ENCODE results near the gene MAST4. TPM values are rescaled to one million over a fixed set of nuclear protein-coding genes. Genes with fewer than 3 reads are reported as not detected.

Gene MAST4
- total and polyA plus RNA-seq, 2 donors (not counting 1 experiment from before 2014, with no cell fraction given): 2.5 to 57.1 TPM

DNA sequence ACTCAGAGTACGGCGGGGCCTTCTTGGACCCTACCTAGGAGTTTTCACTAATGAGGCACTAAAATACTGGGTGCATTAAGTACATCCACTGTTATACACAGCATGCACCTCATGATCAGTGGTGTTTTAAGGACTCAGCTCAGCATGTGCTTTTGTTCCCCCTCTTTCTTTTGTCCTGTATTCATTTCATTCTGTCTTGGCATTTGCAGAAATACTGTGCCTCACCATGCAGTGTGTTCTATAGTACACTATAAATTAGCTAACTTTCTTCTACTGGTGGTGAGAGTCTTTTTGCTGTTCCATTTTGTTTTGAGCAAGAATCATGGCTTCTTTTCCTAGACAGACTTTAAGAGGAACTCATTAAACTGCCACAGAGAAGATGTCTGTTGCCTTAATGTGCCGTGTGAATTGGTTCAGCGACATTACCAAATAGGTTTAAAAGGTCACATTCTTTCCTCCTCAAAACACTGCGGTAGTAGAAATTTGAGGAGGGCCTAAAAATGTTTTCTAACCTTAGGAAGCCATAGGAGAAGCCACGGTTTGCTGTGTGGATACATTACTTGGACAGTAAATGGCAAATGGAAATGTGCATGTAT lies 276.6 kb downstream of the MAST4 start:
- WGBS (ENCODE audit: insufficient coverage): 93% methylated on average over 2 of the region's 6 CpGs
- CTCF ChIA-PET: no interaction called here
- Mint-ChIP-seq H3K9me3 (ENCODE audit: insufficient read depth) (no peaks in the 10 kb centered on the region), H3K4me1 (no peaks in the 10 kb centered on the region), H3K4me3 (no peak overlapping the region), H3K27me3 (no peaks in the 10 kb centered on the region), H3K27ac (no peak overlapping the region)
- H3K4me3 ChIP-seq (ENCODE audit: control extremely low read depth in 1 of 5, extremely low read depth in 1 of 5, insufficient read depth in 1 of 5, low read depth in 2 of 5, low read length in 4 of 5): no peak overlapping the region
- no peaks in the 10 kb centered on the region for H4K20me1 ChIP-seq (ENCODE audit: control insufficient read depth, insufficient read depth, low read length, poor library complexity, severe bottlenecking)
- no peak overlapping the region for H2AFZ ChIP-seq (ENCODE audit: insufficient read depth, low read depth, low read length, poor library complexity, severe bottlenecking)
- TF ChIP-seq, protein P1, sequence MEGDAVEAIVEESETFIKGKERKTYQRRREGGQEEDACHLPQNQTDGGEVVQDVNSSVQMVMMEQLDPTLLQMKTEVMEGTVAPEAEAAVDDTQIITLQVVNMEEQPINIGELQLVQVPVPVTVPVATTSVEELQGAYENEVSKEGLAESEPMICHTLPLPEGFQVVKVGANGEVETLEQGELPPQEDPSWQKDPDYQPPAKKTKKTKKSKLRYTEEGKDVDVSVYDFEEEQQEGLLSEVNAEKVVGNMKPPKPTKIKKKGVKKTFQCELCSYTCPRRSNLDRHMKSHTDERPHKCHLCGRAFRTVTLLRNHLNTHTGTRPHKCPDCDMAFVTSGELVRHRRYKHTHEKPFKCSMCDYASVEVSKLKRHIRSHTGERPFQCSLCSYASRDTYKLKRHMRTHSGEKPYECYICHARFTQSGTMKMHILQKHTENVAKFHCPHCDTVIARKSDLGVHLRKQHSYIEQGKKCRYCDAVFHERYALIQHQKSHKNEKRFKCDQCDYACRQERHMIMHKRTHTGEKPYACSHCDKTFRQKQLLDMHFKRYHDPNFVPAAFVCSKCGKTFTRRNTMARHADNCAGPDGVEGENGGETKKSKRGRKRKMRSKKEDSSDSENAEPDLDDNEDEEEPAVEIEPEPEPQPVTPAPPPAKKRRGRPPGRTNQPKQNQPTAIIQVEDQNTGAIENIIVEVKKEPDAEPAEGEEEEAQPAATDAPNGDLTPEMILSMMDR (IDR thresholded peaks at IDR 0.05): no peak
- TF ChIP-seq EZH2 (IDR thresholded peaks at IDR 0.05; ENCODE audit: borderline replicate concordance, insufficient read depth, low read depth, low read length, poor library complexity, severe bottlenecking): no peak
- H3K4me2 ChIP-seq (replicated peaks; ENCODE audit: low read depth, low read length, poor library complexity, severe bottlenecking): no peak overlapping the region
- no peaks in the 10 kb centered on the region for H3K27me3 ChIP-seq (replicated peaks in 1 of 4; ENCODE audit: control extremely low read depth in 1 of 4, control insufficient read depth in 3 of 4, insufficient read depth in 4 of 4, low read length in 3 of 4)
- no peaks in the 10 kb centered on the region for H3K79me2 ChIP-seq (ENCODE audit: control insufficient read depth, insufficient read depth, low read length)
- H3K4me1 ChIP-seq (ENCODE audit: control insufficient read depth in 2 of 2, insufficient read depth in 2 of 2, low read length in 2 of 2): no peaks in the 10 kb centered on the region
- DNase-seq (no peak), ATAC-seq (ENCODE audit: low read depth) (no peak)
- intact Hi-C loops (cut with micrococcal nuclease): no loop called here
- no peaks in the 10 kb centered on the region for H3K9me3 ChIP-seq (ENCODE audit: control extremely low read depth in 1 of 3, control insufficient read depth in 2 of 3, insufficient read depth in 1 of 3, low read length in 2 of 3)
- H3K27ac ChIP-seq (ENCODE audit: low read length in 2 of 2): no peak overlapping the region
- POLR2A ChIA-PET: no interaction called here
- no peaks in the 10 kb centered on the region for H3K36me3 ChIP-seq (replicated peaks in 1 of 2; ENCODE audit: control extremely low read depth in 1 of 2, control insufficient read depth in 1 of 2, extremely low read depth in 1 of 2, insufficient read depth in 2 of 2, low read length in 1 of 2)
- H3K9ac ChIP-seq (ENCODE audit: low read length): no peak overlapping the region

DNA sequence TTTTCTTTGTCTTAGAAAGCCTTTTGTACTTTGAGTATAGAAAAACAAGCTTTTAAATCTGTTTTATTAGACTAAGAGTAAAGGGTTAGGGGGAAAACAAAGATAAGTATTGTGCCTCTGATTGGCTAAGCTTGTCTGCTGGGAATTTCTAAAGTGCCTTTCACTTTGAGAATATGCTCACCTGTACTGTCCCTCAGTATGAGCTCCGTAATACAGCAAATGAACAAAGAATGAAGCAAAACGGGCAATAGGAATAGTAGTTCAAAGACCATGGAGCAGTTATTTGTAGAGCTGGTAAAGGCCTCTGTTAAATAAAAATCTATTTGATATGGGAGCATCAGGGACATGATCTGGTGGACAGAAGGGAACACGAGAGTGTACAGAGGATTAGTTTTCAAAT lies 277.8 kb downstream of the MAST4 start:
- Histone ChIP-seq H2AFZ (ENCODE audit: insufficient read depth, low read depth, low read length, poor library complexity, severe bottlenecking) (no peak overlapping the region), H3K27ac (ENCODE audit: low read length in 2 of 2) (no peak overlapping the region), H4K20me1 (ENCODE audit: control insufficient read depth, insufficient read depth, low read length, poor library complexity, severe bottlenecking) (no peaks in the 10 kb centered on the region), H3K9ac (ENCODE audit: low read length) (no peak overlapping the region), H3K36me3 (replicated peaks in 1 of 2; ENCODE audit: control extremely low read depth in 1 of 2, control insufficient read depth in 1 of 2, extremely low read depth in 1 of 2, insufficient read depth in 2 of 2, low read length in 1 of 2) (no peaks in the 10 kb centered on the region), H3K9me3 (ENCODE audit: control extremely low read depth in 1 of 3, control insufficient read depth in 2 of 3, insufficient read depth in 1 of 3, low read length in 2 of 3) (no peaks in the 10 kb centered on the region), H3K4me3 (ENCODE audit: control extremely low read depth in 1 of 5, extremely low read depth in 1 of 5, insufficient read depth in 1 of 5, low read depth in 2 of 5, low read length in 4 of 5) (no peak overlapping the region), H3K27me3 (replicated peaks in 1 of 4; ENCODE audit: control extremely low read depth in 1 of 4, control insufficient read depth in 3 of 4, insufficient read depth in 4 of 4, low read length in 3 of 4) (no peaks in the 10 kb centered on the region), H3K4me1 (ENCODE audit: control insufficient read depth in 2 of 2, insufficient read depth in 2 of 2, low read length in 2 of 2) (no peaks in the 10 kb centered on the region), H3K4me2 (replicated peaks; ENCODE audit: low read depth, low read length, poor library complexity, severe bottlenecking) (no peak overlapping the region), H3K79me2 (ENCODE audit: control insufficient read depth, insufficient read depth, low read length) (no peaks in the 10 kb centered on the region)
- Mint-ChIP-seq H3K4me1 (no peaks in the 10 kb centered on the region), H3K4me3 (no peak overlapping the region), H3K9me3 (ENCODE audit: insufficient read depth) (no peaks in the 10 kb centered on the region), H3K27me3 (no peaks in the 10 kb centered on the region), H3K27ac (no peak overlapping the region)
- CTCF ChIA-PET: no interaction called here
- intact Hi-C loops (cut with micrococcal nuclease): no loop called here
- DNase-seq (no peak), ATAC-seq (ENCODE audit: low read depth) (no peak)
- POLR2A ChIA-PET: no interaction called here
- WGBS (ENCODE audit: insufficient coverage): 100% methylated on average over 2 of the region's 3 CpGs
- TF ChIP-seq EZH2 (IDR thresholded peaks at IDR 0.05; ENCODE audit: borderline replicate concordance, insufficient read depth, low read depth, low read length, poor library complexity, severe bottlenecking): no peak
- TF ChIP-seq, protein P1 (IDR thresholded peaks at IDR 0.05): no peak

Measured in B cell (primary cell).